DOHH2 (cell line): ENCODE results near the gene TRIM74.
"Not testable (repeated sequence)": the region's sequence is repeated elsewhere in the genome, so short reads cannot be mapped to it uniquely, and the experiment has no call there.

ENCODE experiments used
- CTCF ChIP-seq: fragments of 200-600 bp; sonication (generic); IDR thresholded peaks from one replicate; pipeline ENCODE4 v1.5.1; 2014; ENCODE audit warnings: antibody characterized with exemption, mild to moderate bottlenecking, low read depth, low read length; ENCODE audit not compliant: poor library complexity, severe bottlenecking
- EZH2phosphoT487 ChIP-seq: fragments of 200-600 bp; sonication (generic); IDR thresholded peaks from 2 replicates; pipeline ENCODE4 v1.6.1; 2017; ENCODE audit warnings: borderline replicate concordance, mild to moderate bottlenecking, antibody characterized with exemption, low read length, moderate library complexity, mixed read lengths

- not testable (repeated sequence) for TF ChIP-seq CTCF, EZH2phosphoT487
Measured at GRCh38 chr7:72949276-72949675, 20.0 kb downstream of the TRIM74 start.
